ENCODE measurements around the gene LENG9. TPM values are rescaled to one million over a fixed set of nuclear protein-coding genes. Genes with fewer than 3 reads are reported as not detected.

Gene LENG9
- total RNA-seq, 2 donors from 2014 or later = 18.2 to 24.6 TPM

GRCh38 chr19:54421521-54421920 is 42.1 kb downstream of the LENG9 start:
- no peak for TF ChIP-seq CTCF (IDR thresholded peaks at IDR 0.05)
- Histone ChIP-seq H3K9ac (ENCODE audit: low read depth in 2 of 2, low read length in 2 of 2) (no peak overlapping the region), H3K27me3 (peaks cover 11% of the 10 kb centered on the region), H3K36me3 (no peaks in the 10 kb centered on the region), H3K9me3 (no peaks in the 10 kb centered on the region), H3K4me3 (no peak overlapping the region), H3K27ac (no peak overlapping the region), H3K4me1 (no peaks in the 10 kb centered on the region)
- intact Hi-C loops (cut with DNase I) = no loop called here
- DNase-seq = no peak

GRCh38 chr19:54421169-54421516 is 42.4 kb downstream of the LENG9 start:
- Histone ChIP-seq H3K9ac (ENCODE audit: low read depth in 2 of 2, low read length in 2 of 2) (no peak overlapping the region), H3K27ac (no peak overlapping the region), H3K36me3 (no peaks in the 10 kb centered on the region), H3K4me1 (no peaks in the 10 kb centered on the region), H3K4me3 (no peak overlapping the region), H3K9me3 (no peaks in the 10 kb centered on the region), H3K27me3 (peaks cover 15% of the 10 kb centered on the region)
- no peak for TF ChIP-seq CTCF (IDR thresholded peaks at IDR 0.05)
- intact Hi-C loops (cut with DNase I) = no loop called here
- DNase-seq = no peak

- Histone ChIP-seq H3K36me3 (no peaks in the 10 kb centered on the region), H3K9me3 (no peaks in the 10 kb centered on the region), H3K27me3 (peaks cover 20% of the 10 kb centered on the region), H3K4me3 (no peak overlapping the region), H3K9ac (ENCODE audit: low read depth in 2 of 2, low read length in 2 of 2) (no peak overlapping the region), H3K4me1 (no peaks in the 10 kb centered on the region), H3K27ac (no peak overlapping the region)
- no peak for DNase-seq
- intact Hi-C loops (cut with DNase I) = no loop called here
- TF ChIP-seq CTCF (IDR thresholded peaks at IDR 0.05) = no peak
These were observed 43.0 kb downstream of the LENG9 start for GRCh38 chr19:54420383-54421168.

- no peak for DNase-seq
- H3K27me3 ChIP-seq = peaks cover 26% of the 10 kb centered on the region
- no peak overlapping the region for H3K4me3 ChIP-seq
- intact Hi-C loops (cut with DNase I) = no loop called here
- no peaks in the 10 kb centered on the region for H3K9me3 ChIP-seq
- H3K27ac ChIP-seq = no peak overlapping the region
- H3K36me3 ChIP-seq = no peaks in the 10 kb centered on the region
- H3K9ac ChIP-seq (ENCODE audit: low read depth in 2 of 2, low read length in 2 of 2) = no peak overlapping the region
- no peak for TF ChIP-seq CTCF (IDR thresholded peaks at IDR 0.05)
- H3K4me1 ChIP-seq = no peaks in the 10 kb centered on the region
These were observed 43.6 kb downstream of the LENG9 start for GRCh38 chr19:54420068-54420382.

GRCh38 chr19:54418930-54419800 is 44.4 kb downstream of the LENG9 start:
- Histone ChIP-seq H3K36me3 (no peaks in the 10 kb centered on the region), H3K27me3 (peaks cover 29% of the 10 kb centered on the region), H3K9ac (ENCODE audit: low read depth in 2 of 2, low read length in 2 of 2) (no peak overlapping the region), H3K4me1 (no peaks in the 10 kb centered on the region), H3K27ac (no peak overlapping the region), H3K4me3 (no peak overlapping the region), H3K9me3 (no peaks in the 10 kb centered on the region)
- no peak for TF ChIP-seq CTCF (IDR thresholded peaks at IDR 0.05)
- no peak for DNase-seq
- intact Hi-C loops (cut with DNase I) = no loop called here
